Measurements from ENCODE around the gene MX1.

The MX1 gene

DNA sequence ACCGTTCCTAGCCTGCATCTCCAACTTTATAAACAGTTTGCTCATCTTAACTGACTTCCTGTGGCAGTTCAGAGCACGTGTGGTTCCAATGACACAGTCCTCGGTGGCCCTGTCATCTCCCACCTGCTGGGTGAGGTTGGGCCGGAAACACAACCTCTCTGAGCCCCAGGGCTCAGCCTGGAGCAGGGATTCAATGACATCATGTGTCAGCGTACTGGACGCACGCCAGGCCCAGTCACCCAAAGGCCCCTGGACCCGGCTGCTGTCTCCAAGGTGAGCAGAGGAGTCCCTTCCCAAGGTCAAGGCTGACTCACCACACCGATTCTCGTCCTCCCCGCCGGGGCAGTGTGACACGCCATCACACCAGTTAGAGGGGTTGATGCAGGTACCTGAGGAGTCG lies 62.0 kb downstream of the MX1 start:
- TF ChIP-seq, protein P1, sequence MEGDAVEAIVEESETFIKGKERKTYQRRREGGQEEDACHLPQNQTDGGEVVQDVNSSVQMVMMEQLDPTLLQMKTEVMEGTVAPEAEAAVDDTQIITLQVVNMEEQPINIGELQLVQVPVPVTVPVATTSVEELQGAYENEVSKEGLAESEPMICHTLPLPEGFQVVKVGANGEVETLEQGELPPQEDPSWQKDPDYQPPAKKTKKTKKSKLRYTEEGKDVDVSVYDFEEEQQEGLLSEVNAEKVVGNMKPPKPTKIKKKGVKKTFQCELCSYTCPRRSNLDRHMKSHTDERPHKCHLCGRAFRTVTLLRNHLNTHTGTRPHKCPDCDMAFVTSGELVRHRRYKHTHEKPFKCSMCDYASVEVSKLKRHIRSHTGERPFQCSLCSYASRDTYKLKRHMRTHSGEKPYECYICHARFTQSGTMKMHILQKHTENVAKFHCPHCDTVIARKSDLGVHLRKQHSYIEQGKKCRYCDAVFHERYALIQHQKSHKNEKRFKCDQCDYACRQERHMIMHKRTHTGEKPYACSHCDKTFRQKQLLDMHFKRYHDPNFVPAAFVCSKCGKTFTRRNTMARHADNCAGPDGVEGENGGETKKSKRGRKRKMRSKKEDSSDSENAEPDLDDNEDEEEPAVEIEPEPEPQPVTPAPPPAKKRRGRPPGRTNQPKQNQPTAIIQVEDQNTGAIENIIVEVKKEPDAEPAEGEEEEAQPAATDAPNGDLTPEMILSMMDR (IDR thresholded peaks at IDR 0.05; ENCODE audit: low read depth, low read length, missing control alignments): no peak
- DNase-seq (ENCODE audit: extremely low read depth, low read depth): no peak
- no peak overlapping the region for H3K4me3 ChIP-seq (replicated peaks; ENCODE audit: low read depth, low read length)

DNA sequence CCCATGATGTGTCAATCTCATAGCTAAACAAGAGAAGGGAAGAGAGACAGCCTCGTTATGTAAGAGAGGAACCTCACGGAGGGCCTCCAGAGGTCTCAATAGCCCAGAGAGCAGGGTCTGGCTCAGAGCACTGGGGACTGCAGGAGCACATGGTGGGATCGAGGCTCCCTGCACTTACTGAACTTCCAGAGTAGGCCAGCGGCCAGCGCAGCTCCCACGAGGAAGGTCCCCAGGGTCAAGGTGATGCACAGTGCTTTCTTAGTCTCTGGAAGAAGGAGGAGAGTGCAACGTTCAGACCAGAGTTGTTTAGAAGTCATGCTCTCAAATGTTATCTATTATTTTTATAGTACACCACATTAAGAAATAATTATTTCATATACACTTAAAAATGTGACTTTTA lies 63.3 kb downstream of the MX1 start:
- H3K4me3 ChIP-seq (replicated peaks; ENCODE audit: low read depth, low read length): no peak overlapping the region
- no peak for DNase-seq (ENCODE audit: extremely low read depth, low read depth)
- TF ChIP-seq, protein P1 (IDR thresholded peaks at IDR 0.05; ENCODE audit: low read depth, low read length, missing control alignments): no peak

DNA sequence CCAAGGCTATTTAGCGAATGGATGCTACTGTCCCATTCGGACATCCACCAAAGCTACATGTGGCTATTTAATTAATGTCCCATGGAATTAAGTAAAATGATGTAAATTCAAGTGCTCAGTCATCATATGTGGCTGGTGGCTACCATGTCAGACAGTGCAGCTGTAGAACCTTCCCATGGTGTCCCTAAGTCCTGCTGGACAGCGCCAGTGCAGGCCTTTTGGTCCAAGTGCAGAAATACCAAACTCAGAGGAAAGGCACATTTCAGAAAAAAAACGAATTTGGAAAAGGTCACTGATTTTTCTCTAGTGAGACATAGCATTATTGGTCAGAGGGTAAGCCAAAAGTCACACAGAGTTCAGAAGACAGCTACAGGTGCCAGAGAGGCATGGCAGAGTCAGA lies 64.3 kb downstream of the MX1 start:
- no peak for DNase-seq (ENCODE audit: extremely low read depth, low read depth)
- TF ChIP-seq, protein P1 (IDR thresholded peaks at IDR 0.05; ENCODE audit: low read depth, low read length, missing control alignments): no peak
- no peak overlapping the region for H3K4me3 ChIP-seq (replicated peaks; ENCODE audit: low read depth, low read length)

DNA sequence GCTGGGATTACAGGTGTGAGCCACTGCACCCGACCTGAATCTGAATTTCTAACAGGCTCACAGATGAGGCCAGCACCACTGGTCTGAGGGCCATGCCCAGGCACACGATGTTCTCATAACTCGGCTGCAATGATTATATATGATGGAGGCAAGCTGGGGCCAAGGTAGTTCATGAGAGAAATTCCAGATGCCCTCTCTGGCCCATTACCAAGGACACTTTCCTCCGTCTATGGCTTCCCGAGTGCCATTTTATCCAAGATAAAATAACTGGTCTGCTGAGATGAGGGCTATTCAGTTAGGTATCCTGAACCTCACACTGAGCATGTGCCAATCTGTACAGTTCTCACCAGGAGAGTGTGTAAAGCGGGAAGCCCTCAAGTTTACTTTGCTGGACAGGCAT lies 65.4 kb downstream of the MX1 start:
- no peak overlapping the region for H3K4me3 ChIP-seq (replicated peaks; ENCODE audit: low read depth, low read length)
- no peak for DNase-seq (ENCODE audit: extremely low read depth, low read depth)
- TF ChIP-seq, protein P1 (IDR thresholded peaks at IDR 0.05; ENCODE audit: low read depth, low read length, missing control alignments): no peak

DNA sequence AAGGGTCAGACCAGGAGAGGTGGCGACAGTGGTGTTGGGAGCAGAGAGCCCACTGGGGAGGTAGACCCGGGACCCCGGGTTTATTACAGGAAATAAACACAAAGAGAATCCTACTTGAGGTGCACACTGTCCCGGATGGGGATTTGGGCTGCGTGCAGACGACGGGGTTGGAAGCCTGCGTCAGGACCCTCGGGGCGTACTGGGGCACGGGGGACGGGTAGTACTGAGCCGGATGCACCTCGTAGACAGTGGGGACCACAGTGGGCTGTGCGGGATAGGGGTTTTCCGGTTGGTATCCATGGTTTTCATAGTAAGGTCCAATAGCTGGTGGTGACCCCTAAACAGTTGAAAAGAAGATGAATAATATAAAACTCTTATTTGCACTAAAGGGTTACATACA lies 68.2 kb downstream of the MX1 start:
- DNase-seq (ENCODE audit: extremely low read depth, low read depth): no peak
- TF ChIP-seq, protein P1 (IDR thresholded peaks at IDR 0.05; ENCODE audit: low read depth, low read length, missing control alignments): no peak
- H3K4me3 ChIP-seq (replicated peaks; ENCODE audit: low read depth, low read length): no peak overlapping the region

DNA sequence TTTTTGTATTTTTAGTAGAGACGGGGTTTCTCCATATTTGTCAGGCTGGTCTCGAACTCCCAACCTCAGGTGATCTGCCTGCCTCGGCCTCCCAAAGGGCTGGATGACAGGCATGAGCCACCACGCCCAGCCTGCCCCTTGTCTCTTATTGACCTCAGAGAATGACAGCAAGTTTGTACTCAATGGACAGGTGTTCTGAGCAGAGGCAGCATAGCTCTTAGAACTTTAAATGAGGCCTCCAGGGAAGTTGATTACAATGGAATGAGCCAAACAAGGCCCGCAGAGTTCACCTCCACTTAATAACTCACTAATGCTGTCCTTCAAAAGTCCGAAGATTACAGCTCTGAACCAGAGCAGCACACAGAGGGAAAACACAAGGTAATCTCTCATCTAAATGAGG lies 71.0 kb downstream of the MX1 start:
- TF ChIP-seq, protein P1 (IDR thresholded peaks at IDR 0.05; ENCODE audit: low read depth, low read length, missing control alignments): no peak
- no peak for DNase-seq (ENCODE audit: extremely low read depth, low read depth)

DNA sequence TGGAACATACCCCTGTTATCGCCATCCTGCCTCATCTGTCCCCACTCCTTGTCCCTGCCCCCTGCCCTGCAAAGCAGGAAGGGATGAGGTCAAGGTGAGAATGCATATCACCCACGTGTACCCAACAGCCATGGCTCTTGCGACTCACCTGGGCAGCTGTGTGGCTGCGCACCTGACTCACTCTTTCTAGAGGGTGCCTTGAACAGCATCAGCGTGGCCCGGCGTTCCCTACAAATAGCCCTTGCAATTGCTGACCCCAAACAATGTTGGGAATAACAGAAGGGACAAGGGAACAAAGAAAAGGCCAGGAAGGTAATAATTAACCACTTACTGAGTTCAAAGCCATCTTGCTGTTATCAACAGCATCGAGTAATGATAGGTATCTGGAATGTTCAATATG lies 71.7 kb downstream of the MX1 start:
- no peak overlapping the region for H3K4me3 ChIP-seq (replicated peaks; ENCODE audit: low read depth, low read length)
- TF ChIP-seq, protein P1 (IDR thresholded peaks at IDR 0.05; ENCODE audit: low read depth, low read length, missing control alignments): no peak
- DNase-seq (ENCODE audit: extremely low read depth, low read depth): no peak

More for the DNA sequence above, 71.0 kb downstream of the MX1 start:
- no peak overlapping the region for H3K4me3 ChIP-seq (replicated peaks; ENCODE audit: low read depth, low read length)

Data from HFF-Myc (cell line).